Gastrocnemius medialis (tissue), 4 donors: Measurements from ENCODE around the gene GABRA1. TPM values are rescaled to one million over a fixed set of nuclear protein-coding genes. Genes with fewer than 3 reads are reported as not detected.
A peak's percentile ranks its signal among the peaks of the same experiment; 100 is the strongest.

Experiments used
- ATAC-seq, 2 donors: fragments of 150-250 bp; one replicate each; pipeline ENCODE4 v1.9.1; 2016
- DNase-seq, 2 donors: peaks; one replicate each; pipeline ENCODE4 v3.0.0-alpha.2; 2019
- H3K27ac ChIP-seq, 4 donors: fragments of 200-600 bp; sonication (generic); 1 replicate in 1 of 4; 2 replicates in 3 of 4; pipeline ENCODE4 v1.5.1; 2016 to 2018; ENCODE audit warnings: mild to moderate bottlenecking in 2 of 4, moderate library complexity in 1 of 4
- H3K27me3 ChIP-seq, 3 donors: fragments of 200-600 bp; sonication (generic) in 2 of 3; 1 replicate in 1 of 3; 2 replicates in 2 of 3; pipeline versions ENCODE4 v1.5.1 to v1.6.0; 2016 to 2019; ENCODE audit warnings: mild to moderate bottlenecking in 1 of 3, moderate library complexity in 1 of 3
- H3K36me3 ChIP-seq, 2 donors: fragments of 200-600 bp; sonication (generic) in 1 of 2; one replicate each; pipeline ENCODE4 v1.5.1; 2017 to 2018
- H3K4me1 ChIP-seq, 2 donors: fragments of 200-600 bp; sonication (generic) in 1 of 2; one replicate each; pipeline ENCODE4 v1.5.1; 2016 to 2017; ENCODE audit warnings: mild to moderate bottlenecking in 2 of 2
- H3K4me3 ChIP-seq, 4 donors: fragments of 200-600 bp; sonication (generic) in 3 of 4; 1 replicate in 1 of 4; 2 replicates in 3 of 4; pipeline ENCODE4 v1.5.1; 2016 to 2019; ENCODE audit warnings: mild to moderate bottlenecking in 2 of 4
- H3K9me3 ChIP-seq, 3 donors: fragments of 200-600 bp; sonication (generic) in 2 of 3; 1 replicate in 1 of 3; 2 replicates in 2 of 3; pipeline ENCODE4 v1.5.1; 2016 to 2019
- CTCF ChIP-seq, 5 experiments: fragments of 450-650 bp in 3 of 5; fragments of 200-600 bp in 2 of 5; sonication (generic) in 2 of 5; IDR thresholded peaks in 4 of 5; conservative IDR thresholded peaks in 1 of 5; 1 replicate in 4 of 5; 2 replicates in 1 of 5; pipeline ENCODE4 v1.5.1; 2016 to 2019; ENCODE audit warnings: antibody characterized with exemption in 5 of 5, mild to moderate bottlenecking in 3 of 5, moderate library complexity in 3 of 5
- POLR2A ChIP-seq, 2 donors: fragments of 450-650 bp; IDR thresholded peaks; one replicate each; pipeline ENCODE4 v1.6.1; 2017; ENCODE audit warnings: antibody characterized with exemption in 2 of 2, mild to moderate bottlenecking in 2 of 2, moderate library complexity in 2 of 2
- in situ Hi-C, 4 donors: fragments of 200-750 bp; cut with MboI; loops; one replicate each; pipeline versions ENCODE4 v1.15.0 to v1.8.0; 2017; ENCODE audit warnings: low sequenced_read_pairs in 4 of 4
- intact Hi-C: fragments of 100-400 bp; cut with DNase I; formaldehyde crosslinking; loops from one replicate; pipeline ENCODE4 v1.15.1; 2023; ENCODE audit warnings: low total_unique reads
- total RNA-seq, 4 donors: library from RNA; depleted of rRNA; stranded (reverse); fragments of >200 nt; gene quantifications; one replicate each; pipeline versions ENCODE4 v1.1.0 to v1.2.3, GENCODE V29; 2016

The GABRA1 gene
- total RNA-seq, result not detected

GRCh38 chr5:161847941-161848391 is at the start of gene GABRA1:
Gene GABRA1 (plus strand): TSS chr5:161848120. CDS start chr5:161850811, 2,691 bp downstream.
- TF ChIP-seq POLR2A (IDR thresholded peaks at IDR 0.05), result no peak
- TF ChIP-seq CTCF (IDR thresholded peaks at IDR 0.05 in 4 of 5, conservative IDR thresholded peaks at IDR 0.05 in 1 of 5), result no peak
- no peak within 1 kb of the TSS for H3K27ac ChIP-seq
- H3K9me3 ChIP-seq, result no peaks in the 10 kb centered on the region
- ATAC-seq, result no peak
- H3K27me3 ChIP-seq, result peaks cover 0 to 24% (median 15%) of the 10 kb centered on the region in 3 donors
- H3K4me1 ChIP-seq, result no peaks in the 10 kb centered on the region
- peak within 1 kb of the TSS in 2 of 4 donors; percentile 1 to 9 for H3K4me3 ChIP-seq
- DNase-seq, result no peak
- no peaks in the 10 kb centered on the region for H3K36me3 ChIP-seq
- in situ Hi-C loops (no loop called here), intact Hi-C loops (no loop called here)

- Histone ChIP-seq H3K9me3 (no peaks in the 10 kb centered on the region), H3K27ac (no peak overlapping the region), H3K4me3 (no peak overlapping the region), H3K4me1 (no peaks in the 10 kb centered on the region), H3K36me3 (no peaks in the 10 kb centered on the region), H3K27me3 (no peaks in the 10 kb centered on the region)
- in situ Hi-C loops, result no loop called here
- intact Hi-C loops, result no loop called here
- ATAC-seq (no peak), DNase-seq (no peak)
- TF ChIP-seq POLR2A (IDR thresholded peaks at IDR 0.05) (no peak), CTCF (IDR thresholded peaks at IDR 0.05 in 4 of 5, conservative IDR thresholded peaks at IDR 0.05 in 1 of 5) (no peak)
Observed at GRCh38 chr5:161799316-161799715, 48.6 kb upstream of the GABRA1 start.

GRCh38 chr5:161804263-161804662 is 43.7 kb upstream of the GABRA1 start:
- Histone ChIP-seq H3K36me3 (no peaks in the 10 kb centered on the region), H3K9me3 (no peaks in the 10 kb centered on the region), H3K4me3 (no peak overlapping the region), H3K27me3 (no peaks in the 10 kb centered on the region), H3K27ac (no peak overlapping the region), H3K4me1 (no peaks in the 10 kb centered on the region)
- DNase-seq (no peak), ATAC-seq (no peak)
- in situ Hi-C loops (no loop called here), intact Hi-C loops (no loop called here)
- no peak for TF ChIP-seq CTCF (IDR thresholded peaks at IDR 0.05 in 4 of 5, conservative IDR thresholded peaks at IDR 0.05 in 1 of 5)
- TF ChIP-seq POLR2A (IDR thresholded peaks at IDR 0.05), result no peak

- no peak for TF ChIP-seq CTCF (IDR thresholded peaks at IDR 0.05 in 4 of 5, conservative IDR thresholded peaks at IDR 0.05 in 1 of 5)
- TF ChIP-seq POLR2A (IDR thresholded peaks at IDR 0.05), result no peak
- Histone ChIP-seq H3K27ac (no peak overlapping the region), H3K4me3 (no peak overlapping the region), H3K36me3 (no peaks in the 10 kb centered on the region), H3K4me1 (no peaks in the 10 kb centered on the region), H3K27me3 (peaks cover 0 to 24% (median 15%) of the 10 kb centered on the region in 3 donors), H3K9me3 (no peaks in the 10 kb centered on the region)
- ATAC-seq (no peak), DNase-seq (no peak)
- intact Hi-C loops, result no loop called here
- in situ Hi-C loops, result no loop called here
Observed at GRCh38 chr5:161846746-161847145, 1.2 kb upstream of the GABRA1 start.

- in situ Hi-C loops (no loop called here), intact Hi-C loops (no loop called here)
- ATAC-seq (no peak), DNase-seq (no peak)
- TF ChIP-seq CTCF (IDR thresholded peaks at IDR 0.05 in 4 of 5, conservative IDR thresholded peaks at IDR 0.05 in 1 of 5) (no peak), POLR2A (IDR thresholded peaks at IDR 0.05) (no peak)
- Histone ChIP-seq H3K27me3 (peaks cover 0 to 24% (median 15%) of the 10 kb centered on the region in 3 donors), H3K4me3 (no peak overlapping the region), H3K36me3 (no peaks in the 10 kb centered on the region), H3K4me1 (no peaks in the 10 kb centered on the region), H3K27ac (no peak overlapping the region), H3K9me3 (no peaks in the 10 kb centered on the region)
Observed at GRCh38 chr5:161847447-161847846, 473 bp upstream of the GABRA1 start.
